Measurements from ENCODE around the gene WDR7. TPM values are rescaled to one million over a fixed set of nuclear protein-coding genes. Genes with fewer than 3 reads are reported as not detected.

WDR7 gene
- total RNA-seq, 4 donors from 2014 or later: 9.4 to 26.1 (median 19.2) TPM

- no peaks in the 10 kb centered on the region for H3K36me3 ChIP-seq
- H3K4me1 ChIP-seq: no peaks in the 10 kb centered on the region
- no peak overlapping the region for H3K27ac ChIP-seq
- no peak overlapping the region for H3K4me3 ChIP-seq
- WGBS, 2 donors: 76 to 80% methylated on average over 6 to 8 of the region's 13 CpGs
- DNase-seq: no peak
- H3K9me3 ChIP-seq: no peaks in the 10 kb centered on the region
- no peak for TF ChIP-seq POLR2A (IDR thresholded peaks at IDR 0.05)
- intact Hi-C loops (cut with DNase I): no loop called here
- peaks cover 0 to 46% (median 0%) of the 10 kb centered on the region in 4 donors for H3K27me3 ChIP-seq
Measured at GRCh38 chr18:57077005-57077765, 426.0 kb downstream of the WDR7 start.

- WGBS, 2 donors: 66 to 81% methylated on average over 6 to 8 of the region's 11 CpGs
- DNase-seq: no peak
- intact Hi-C loops (cut with DNase I): no loop called here
- Histone ChIP-seq H3K4me1 (no peaks in the 10 kb centered on the region), H3K36me3 (no peaks in the 10 kb centered on the region), H3K27me3 (peaks cover 0 to 46% (median 0%) of the 10 kb centered on the region in 4 donors), H3K9me3 (no peaks in the 10 kb centered on the region), H3K4me3 (no peak overlapping the region), H3K27ac (no peak overlapping the region)
- TF ChIP-seq POLR2A (IDR thresholded peaks at IDR 0.05) (no peak), CTCF (IDR thresholded peaks at IDR 0.05) (no peak)
Measured at GRCh38 chr18:57077786-57078552, 426.8 kb downstream of the WDR7 start.

- no peak overlapping the region for H3K27ac ChIP-seq
- DNase-seq: no peak
- no peaks in the 10 kb centered on the region for H3K9me3 ChIP-seq
- no peak overlapping the region for H3K4me3 ChIP-seq
- H3K36me3 ChIP-seq: no peaks in the 10 kb centered on the region
- WGBS, 2 donors: 69 to 80% methylated on average over 1 to 4 of the region's 9 CpGs
- no peak for TF ChIP-seq POLR2A (IDR thresholded peaks at IDR 0.05)
- no peak for TF ChIP-seq CTCF (IDR thresholded peaks at IDR 0.05)
- intact Hi-C loops (cut with DNase I): no loop called here
- no peaks in the 10 kb centered on the region for H3K4me1 ChIP-seq
- peaks cover 0 to 46% (median 0%) of the 10 kb centered on the region in 4 donors for H3K27me3 ChIP-seq
Measured at GRCh38 chr18:57078614-57079013, 427.5 kb downstream of the WDR7 start.

- DNase-seq: no peak
- Histone ChIP-seq H3K27ac (no peak overlapping the region), H3K4me3 (no peak overlapping the region), H3K4me1 (no peaks in the 10 kb centered on the region), H3K27me3 (peaks cover 0 to 36% (median 0%) of the 10 kb centered on the region in 4 donors), H3K36me3 (no peaks in the 10 kb centered on the region), H3K9me3 (no peaks in the 10 kb centered on the region)
- TF ChIP-seq CTCF (IDR thresholded peaks at IDR 0.05): no peak
- no peak for TF ChIP-seq POLR2A (IDR thresholded peaks at IDR 0.05)
- intact Hi-C loops (cut with DNase I): no loop called here
- 74 to 80% methylated on average over 3 of the region's 3 CpGs for WGBS, 2 donors
Measured at GRCh38 chr18:57080479-57080878, 429.3 kb downstream of the WDR7 start.

GRCh38 chr18:57081899-57082298 lies 430.7 kb downstream of the WDR7 start:
- no peak overlapping the region for H3K27ac ChIP-seq
- H3K36me3 ChIP-seq: no peaks in the 10 kb centered on the region
- no peaks in the 10 kb centered on the region for H3K4me1 ChIP-seq
- intact Hi-C loops (cut with DNase I): no loop called here
- no peak for TF ChIP-seq CTCF (IDR thresholded peaks at IDR 0.05)
- no peak for TF ChIP-seq POLR2A (IDR thresholded peaks at IDR 0.05)
- H3K9me3 ChIP-seq: no peaks in the 10 kb centered on the region
- no peak overlapping the region for H3K4me3 ChIP-seq
- 81 to 87% methylated on average over 10 of the region's 10 CpGs for WGBS, 2 donors
- H3K27me3 ChIP-seq: peaks cover 0 to 35% (median 0%) of the 10 kb centered on the region in 4 donors
- DNase-seq: no peak

All from esophagus squamous epithelium (tissue), 5 donors.